Measurements from ENCODE around the gene MTHFD2L. TPM values are rescaled to one million over a fixed set of nuclear protein-coding genes. Genes with fewer than 3 reads are reported as not detected.

Gene MTHFD2L
- total RNA-seq, 1 experiment from 2014 or later, result 9.4 TPM

- no peak for DNase-seq (ENCODE audit: low spot score)
- Mint-ChIP-seq H3K4me1 (peaks cover 30% of the 10 kb centered on the region), H3K27me3 (ENCODE audit: low read depth) (no peaks in the 10 kb centered on the region), H3K4me3 (no peak overlapping the region), H3K36me3 (no peaks in the 10 kb centered on the region), H3K9me3 (no peaks in the 10 kb centered on the region), H3K27ac (no peak overlapping the region)
- ChIA-PET CTCF (interaction anchor here (0.5 kb wide), 1 partner anchor 80 kb away, joined by 3 read pairs; no protein-coding TSS in a partner anchor), POLR2A (no interaction called here)
- ATAC-seq, result no peak
- TF ChIP-seq ZNF121 (CRISPR knock-in tag; IDR thresholded peaks at IDR 0.05) (no peak), OVOL2 (CRISPR knock-in tag; IDR thresholded peaks at IDR 0.05; ENCODE audit: borderline replicate concordance) (no peak), ATF1 (CRISPR knock-in tag; IDR thresholded peaks at IDR 0.05) (no peak), RORB (CRISPR knock-in tag; IDR thresholded peaks at IDR 0.05) (no peak), CREB1 (CRISPR knock-in tag; IDR thresholded peaks at IDR 0.05) (no peak), ESRRA (CRISPR knock-in tag; IDR thresholded peaks at IDR 0.05; ENCODE audit: borderline replicate concordance) (no peak), CREM (CRISPR knock-in tag; IDR thresholded peaks at IDR 0.05) (no peak), NR2C2 (CRISPR knock-in tag; IDR thresholded peaks at IDR 0.05) (no peak), CBFB (CRISPR knock-in tag; IDR thresholded peaks at IDR 0.05; ENCODE audit: low read depth) (no peak), USF1 (CRISPR knock-in tag; IDR thresholded peaks at IDR 0.05) (no peak), ATF2 (CRISPR knock-in tag; IDR thresholded peaks at IDR 0.05; ENCODE audit: borderline replicate concordance, low read depth) (no peak)
These were observed 49.3 kb upstream of the MTHFD2L start for GRCh38 chr4:74108457-74109115.

GRCh38 chr4:74109116-74109869 is 48.6 kb upstream of the MTHFD2L start:
- peaks cover 30% of the 10 kb centered on the region for H3K4me1 Mint-ChIP-seq
- DNase-seq (ENCODE audit: low spot score) (peak; percentile 35), ATAC-seq (peak; percentile 95)
- ChIA-PET POLR2A (no interaction called here), CTCF (interaction anchor here (0.6 to 1.4 kb wide), 3 partner anchors 22 to 71 kb away, joined by 4 to 6 read pairs (median 6); partner anchors contain the start of gene CXCL3)
- H3K27me3 Mint-ChIP-seq (ENCODE audit: low read depth), result no peaks in the 10 kb centered on the region
- TF ChIP-seq JAZF1 (CRISPR knock-in tag; IDR thresholded peaks at IDR 0.05), result no peak
- no peak for TF ChIP-seq ZNF232 (CRISPR knock-in tag; IDR thresholded peaks at IDR 0.05)
- TF ChIP-seq JUN (CRISPR knock-in tag; IDR thresholded peaks at IDR 0.05), result no peak
- no peak for TF ChIP-seq STAT6 (CRISPR knock-in tag; conservative IDR thresholded peaks at IDR 0.05; ENCODE audit: low read depth)
- TF ChIP-seq OVOL2 (CRISPR knock-in tag; IDR thresholded peaks at IDR 0.05; ENCODE audit: borderline replicate concordance), result no peak
- no peak for TF ChIP-seq MLX (CRISPR knock-in tag; IDR thresholded peaks at IDR 0.05)
- TF ChIP-seq NR2C2 (CRISPR knock-in tag; IDR thresholded peaks at IDR 0.05), result no peak
- TF ChIP-seq CTCF (IDR thresholded peaks at IDR 0.05), result no peak
- no peak for TF ChIP-seq FOXP1 (CRISPR knock-in tag; IDR thresholded peaks at IDR 0.05; ENCODE audit: borderline replicate concordance)
- no peak for TF ChIP-seq ZNF317 (CRISPR knock-in tag; IDR thresholded peaks at IDR 0.05; ENCODE audit: borderline replicate concordance, low read depth)
- no peak overlapping the region for H3K4me3 Mint-ChIP-seq
- peak overlapping the region; percentile 87 for H3K27ac Mint-ChIP-seq
- no peaks in the 10 kb centered on the region for H3K36me3 Mint-ChIP-seq
- no peaks in the 10 kb centered on the region for H3K9me3 Mint-ChIP-seq
